HFFc6 (cell line): Measurements from ENCODE around the gene PCYT1B. TPM values are rescaled to one million over a fixed set of nuclear protein-coding genes. Genes with fewer than 3 reads are reported as not detected.
A peak's percentile ranks its signal among the peaks of the same experiment; 100 is the strongest.

Experiments used
- DNase-seq: peaks from one replicate; pipeline ENCODE4 v3.0.0-alpha.2; 2018
- H3K27ac Mint-ChIP-seq: 2 replicates; pipeline ENCODE4 v1.8.0; 2020; ENCODE audit warnings: mild to moderate bottlenecking, mixed read lengths
- H3K27me3 Mint-ChIP-seq: 2 replicates; pipeline ENCODE4 v1.8.0; 2021; ENCODE audit warnings: mild to moderate bottlenecking, moderate library complexity, mixed read lengths; ENCODE audit not compliant: insufficient read depth
- H3K36me3 Mint-ChIP-seq: 2 replicates; pipeline ENCODE4 v1.8.0; 2021; ENCODE audit warnings: low read depth, mixed read lengths
- H3K4me1 Mint-ChIP-seq: 2 replicates; pipeline ENCODE4 v1.8.0; 2020; ENCODE audit warnings: low read depth, mixed read lengths
- H3K4me3 Mint-ChIP-seq: 2 replicates; pipeline ENCODE4 v1.8.0; 2020; ENCODE audit warnings: mild to moderate bottlenecking, moderate library complexity, mixed read lengths
- H3K9me3 Mint-ChIP-seq: 2 replicates; pipeline ENCODE4 v1.8.0; 2020; ENCODE audit warnings: mild to moderate bottlenecking, mixed read lengths
- CTCF ChIP-seq: fragments of 200-600 bp; sonication (generic); IDR thresholded peaks from 2 replicates; pipeline ENCODE4 v1.5.0; 2021; ENCODE audit warnings: antibody characterized with exemption, mild to moderate bottlenecking
- total RNA-seq, 6 experiments: library from RNA; stranded (reverse); fragmentation: NEBNext Ultra II Directional; extraction: Animal tissue kit (Norgen Biotek cat#: 25700); gene quantifications; 2 replicates in 1 of 6; 3 replicates in 5 of 6; pipeline ENCODE4 v1.2.3, GENCODE V29; 2021

The PCYT1B gene
- total RNA-seq, 6 experiments from 2014 or later, result not detected

- H3K4me3 Mint-ChIP-seq, result no peak overlapping the region
- no peak for TF ChIP-seq CTCF
- DNase-seq, result no peak
- H3K9me3 Mint-ChIP-seq, result no peaks in the 10 kb centered on the region
- no peak overlapping the region for H3K27ac Mint-ChIP-seq
- H3K27me3 Mint-ChIP-seq, result no peaks in the 10 kb centered on the region; the same call in none of the 2 replicates
- no peaks in the 10 kb centered on the region for H3K36me3 Mint-ChIP-seq
- no peaks in the 10 kb centered on the region for H3K4me1 Mint-ChIP-seq
Observed at GRCh38 chrX:24526616-24527015, 120.5 kb downstream of the PCYT1B start.

- no peaks in the 10 kb centered on the region; the same call in none of the 2 replicates for H3K27me3 Mint-ChIP-seq
- H3K4me3 Mint-ChIP-seq, result no peak overlapping the region
- H3K36me3 Mint-ChIP-seq, result no peaks in the 10 kb centered on the region
- H3K27ac Mint-ChIP-seq, result no peak overlapping the region
- no peaks in the 10 kb centered on the region for H3K9me3 Mint-ChIP-seq
- DNase-seq, result no peak
- no peaks in the 10 kb centered on the region for H3K4me1 Mint-ChIP-seq
- TF ChIP-seq CTCF, result no peak
Observed at GRCh38 chrX:24525455-24525854, 121.7 kb downstream of the PCYT1B start.

- H3K4me1 Mint-ChIP-seq, result no peaks in the 10 kb centered on the region
- H3K4me3 Mint-ChIP-seq, result no peak overlapping the region
- no peaks in the 10 kb centered on the region for H3K9me3 Mint-ChIP-seq
- DNase-seq, result no peak
- no peak for TF ChIP-seq CTCF
- peaks cover 1% of the 10 kb centered on the region for H3K27me3 Mint-ChIP-seq
- H3K27ac Mint-ChIP-seq, result no peak overlapping the region
- H3K36me3 Mint-ChIP-seq, result no peaks in the 10 kb centered on the region
Observed at GRCh38 chrX:24520472-24520871, 126.7 kb downstream of the PCYT1B start.

GRCh38 chrX:24515447-24515846, 131.7 kb downstream of the PCYT1B start:
- Mint-ChIP-seq H3K36me3 (no peaks in the 10 kb centered on the region), H3K27ac (no peak overlapping the region), H3K9me3 (no peaks in the 10 kb centered on the region), H3K27me3 (peaks cover 1% of the 10 kb centered on the region; the same call in 1 of the 2 replicates), H3K4me1 (no peaks in the 10 kb centered on the region), H3K4me3 (no peak overlapping the region)
- DNase-seq, result no peak
- TF ChIP-seq CTCF, result peak; percentile 33; the same call in 1 of the 2 replicates

- H3K4me3 Mint-ChIP-seq, result no peak overlapping the region
- no peak overlapping the region for H3K27ac Mint-ChIP-seq
- H3K4me1 Mint-ChIP-seq, result no peaks in the 10 kb centered on the region
- no peak for TF ChIP-seq CTCF
- H3K36me3 Mint-ChIP-seq, result no peaks in the 10 kb centered on the region
- peaks cover 3% of the 10 kb centered on the region; the same call in 1 of the 2 replicates for H3K27me3 Mint-ChIP-seq
- no peaks in the 10 kb centered on the region for H3K9me3 Mint-ChIP-seq
- DNase-seq, result no peak
Observed at GRCh38 chrX:24513416-24513815, 133.7 kb downstream of the PCYT1B start.

- no peaks in the 10 kb centered on the region for H3K36me3 Mint-ChIP-seq
- DNase-seq, result no peak
- TF ChIP-seq CTCF, result no peak
- H3K27me3 Mint-ChIP-seq, result peaks cover 3% of the 10 kb centered on the region; the same call in 1 of the 2 replicates
- peaks cover 9% of the 10 kb centered on the region for H3K4me1 Mint-ChIP-seq
- H3K4me3 Mint-ChIP-seq, result no peak overlapping the region
- no peaks in the 10 kb centered on the region for H3K9me3 Mint-ChIP-seq
- H3K27ac Mint-ChIP-seq, result no peak overlapping the region
Observed at GRCh38 chrX:24508375-24508774, 138.8 kb downstream of the PCYT1B start.
